GM18870 (cell line): ENCODE measurements around the gene GAN.
"Not testable (repeated sequence)": the region's sequence is repeated elsewhere in the genome, so short reads cannot be mapped to it uniquely, and the experiment has no call there.

Source experiments
- ATAC-seq: cut with Tn5 transposase; IDR thresholded peaks from one replicate; pipeline ENCODE4 v1.9.1; 2021; ENCODE audit warnings: moderate library complexity; ENCODE audit not compliant: unreplicated experiment

Gene GAN

GRCh38 chr16:81397058-81397878 is 82.5 kb downstream of the GAN start:
- no peak for ATAC-seq

- no peak for ATAC-seq
Observed at GRCh38 chr16:81397879-81398520, 83.2 kb downstream of the GAN start.

GRCh38 chr16:81399909-81400308 is 85.1 kb downstream of the GAN start:
- no peak for ATAC-seq

- no peak for ATAC-seq
Observed at GRCh38 chr16:81401035-81401950, 86.5 kb downstream of the GAN start.

- ATAC-seq = no peak
Observed at GRCh38 chr16:81403208-81403600, 88.4 kb downstream of the GAN start.

GRCh38 chr16:81403601-81404391 is 89.0 kb downstream of the GAN start:
- ATAC-seq = no peak

- ATAC-seq = not testable (repeated sequence)
Observed at GRCh38 chr16:81405002-81405401, 90.2 kb downstream of the GAN start.

GRCh38 chr16:81405702-81406113 is 90.9 kb downstream of the GAN start:
- ATAC-seq = no peak

GRCh38 chr16:81408409-81408950 is 93.7 kb downstream of the GAN start:
- no peak for ATAC-seq

- no peak for ATAC-seq
Observed at GRCh38 chr16:81409016-81409556, 94.3 kb downstream of the GAN start.

- ATAC-seq = no peak
Observed at GRCh38 chr16:81410643-81411293, 96.0 kb downstream of the GAN start.

GRCh38 chr16:81413245-81413990 is 98.7 kb downstream of the GAN start:
- ATAC-seq = no peak

GRCh38 chr16:81415751-81416150 is 101.0 kb downstream of the GAN start:
- ATAC-seq = no peak

- no peak for ATAC-seq
Observed at GRCh38 chr16:81416749-81417148, 102.0 kb downstream of the GAN start.

- ATAC-seq = no peak
Observed at GRCh38 chr16:81417210-81417609, 102.4 kb downstream of the GAN start.

GRCh38 chr16:81419806-81420205 is 105.0 kb downstream of the GAN start:
- no peak for ATAC-seq

GRCh38 chr16:81421126-81421525 is 106.4 kb downstream of the GAN start:
- no peak for ATAC-seq

- ATAC-seq = no peak
Observed at GRCh38 chr16:81421536-81421935, 106.8 kb downstream of the GAN start.

GRCh38 chr16:81422153-81422552 is 107.4 kb downstream of the GAN start:
- ATAC-seq = not testable (repeated sequence)
